SK-N-MC (cell line): ENCODE results near the gene ANAPC4.

Experiments used
- EZH2 ChIP-seq: fragments of 200-600 bp; sonication (generic); IDR thresholded peaks from one replicate; pipeline ENCODE4 v1.6.1; 2017; ENCODE audit warnings: antibody characterized with exemption
- POLR2AphosphoS5 ChIP-seq: IDR thresholded peaks from 2 replicates; pipeline ENCODE4 v1.6.1; 2012; ENCODE audit warnings: mild to moderate bottlenecking, low read depth, low read length, borderline replicate concordance

DNA sequence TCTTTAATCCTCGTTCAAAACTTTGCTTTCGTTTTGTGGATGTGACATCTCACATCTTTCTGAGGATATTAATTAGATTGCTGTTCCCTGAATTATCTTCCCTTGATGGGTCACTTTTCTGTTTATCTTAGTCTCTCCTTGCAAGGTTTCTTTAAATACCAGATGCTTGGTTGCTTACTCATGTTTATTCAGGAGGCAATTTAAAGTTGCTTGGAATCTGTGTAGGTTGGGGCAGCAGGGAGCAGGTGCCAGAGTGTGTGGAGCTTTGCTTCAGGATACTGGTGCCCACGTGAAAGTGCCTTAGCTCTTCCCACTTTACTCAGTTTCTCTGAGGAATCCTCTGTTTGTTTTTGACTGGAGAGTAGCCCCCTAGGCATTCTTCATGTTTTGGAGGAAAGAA lies 24.0 kb downstream of the ANAPC4 start:
- TF ChIP-seq POLR2AphosphoS5 (no peak), EZH2 (no peak)
